Stimulated activated CD4-positive, alpha-beta T cell treated with anti-CD3 and anti-CD28 coated beads, Interleukin-4, amount 100 ng/mL, for 48 hours (primary cell): ENCODE results near the gene SPDYC.

Experiments used
- DNase-seq, 2 donors: peaks; one replicate each; pipeline ENCODE4 v3.0.0-alpha.2; 2020; ENCODE audit warnings: low read depth in 2 of 2

The SPDYC gene

GRCh38 chr11:65206901-65207300 is 36.9 kb downstream of the SPDYC start:
- DNase-seq: no peak

DNA sequence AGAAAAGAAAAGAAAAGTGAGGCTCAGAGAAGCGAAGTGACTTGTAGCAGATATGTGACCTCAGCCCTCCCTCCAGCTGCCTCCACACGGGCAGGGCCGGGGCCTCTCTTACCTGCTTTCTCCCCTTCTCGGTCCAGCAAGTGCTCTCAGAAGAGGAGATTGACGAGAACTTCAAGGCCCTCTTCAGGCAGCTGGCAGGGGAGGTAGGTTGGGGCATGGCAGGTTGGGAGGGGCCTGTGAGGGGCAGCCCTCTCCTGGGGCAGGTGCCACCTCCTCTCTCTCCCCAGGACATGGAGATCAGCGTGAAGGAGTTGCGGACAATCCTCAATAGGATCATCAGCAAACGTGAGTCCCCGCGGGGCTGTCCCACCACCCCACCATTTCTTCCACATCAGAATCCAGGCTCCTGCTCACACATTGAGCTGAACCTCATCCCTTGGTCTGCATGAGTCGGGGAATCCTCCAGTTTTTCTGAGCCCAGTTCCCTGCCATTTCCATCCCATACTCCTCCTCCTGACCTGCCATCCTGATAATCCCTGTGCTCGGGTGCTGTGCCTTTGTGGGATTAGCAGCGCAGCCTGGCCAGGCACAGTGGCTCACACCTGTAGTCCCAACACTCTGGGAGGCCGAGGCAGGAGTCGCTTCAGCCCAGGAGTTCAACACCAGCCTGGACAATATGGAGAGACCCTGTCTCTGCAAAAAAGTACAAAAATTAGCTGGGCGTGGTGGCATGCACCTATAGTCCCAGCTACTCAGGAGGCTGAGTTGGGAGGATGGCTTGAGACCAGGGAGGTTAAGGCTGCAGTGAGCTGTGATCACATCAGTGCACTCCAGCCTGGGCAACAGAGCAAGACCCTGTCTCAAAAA is 38.1 kb downstream of the SPDYC start:
- no peak for DNase-seq

DNA sequence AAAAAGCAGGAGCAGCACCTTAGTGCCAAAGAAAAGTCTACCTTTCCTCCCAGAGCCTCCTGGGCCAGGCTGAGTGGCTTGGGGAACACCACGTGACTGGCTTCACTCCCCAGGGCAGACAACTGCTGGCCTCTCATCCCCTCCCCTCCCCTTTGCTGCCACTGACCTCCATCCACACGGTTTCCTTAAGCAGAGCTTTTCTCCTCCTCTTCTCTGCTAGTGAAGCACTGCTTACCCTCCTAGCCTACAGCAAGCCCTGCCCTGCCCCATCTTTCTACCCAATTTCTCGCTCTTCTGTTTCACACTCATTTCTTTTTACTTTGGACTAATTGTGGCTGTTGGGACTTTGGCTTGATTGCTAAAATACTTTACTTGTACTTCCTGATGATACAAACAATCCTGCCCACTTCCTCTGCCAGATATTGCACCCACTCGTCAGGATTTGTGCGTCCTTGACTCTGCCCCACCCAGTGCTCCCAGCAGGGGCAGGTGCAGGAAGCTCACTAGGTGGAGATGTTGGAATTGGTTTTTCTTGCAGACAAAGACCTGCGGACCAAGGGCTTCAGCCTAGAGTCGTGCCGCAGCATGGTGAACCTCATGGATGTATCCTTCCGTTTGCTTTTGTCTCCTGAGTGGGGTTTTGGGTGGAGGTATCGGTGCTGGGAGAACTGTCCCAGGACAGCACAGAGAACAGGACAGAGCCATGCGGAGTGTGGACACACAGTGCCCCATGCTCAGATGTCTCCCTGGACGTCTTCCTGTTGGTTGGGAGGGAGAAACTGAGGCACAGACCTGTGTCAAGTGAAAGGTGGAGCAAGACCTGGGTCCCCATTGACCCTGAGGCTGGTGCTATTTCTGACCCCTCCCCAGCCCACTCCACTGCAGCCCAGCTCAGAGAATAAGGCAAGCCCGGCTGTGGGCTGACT is 39.0 kb downstream of the SPDYC start:
- no peak for DNase-seq

GRCh38 chr11:65209711-65210360 is 39.8 kb downstream of the SPDYC start:
- DNase-seq: no peak

- DNase-seq: no peak
Observed at GRCh38 chr11:65210361-65210731, 40.3 kb downstream of the SPDYC start.

- DNase-seq: no peak
Observed at GRCh38 chr11:65210748-65211147, 40.7 kb downstream of the SPDYC start.

DNA sequence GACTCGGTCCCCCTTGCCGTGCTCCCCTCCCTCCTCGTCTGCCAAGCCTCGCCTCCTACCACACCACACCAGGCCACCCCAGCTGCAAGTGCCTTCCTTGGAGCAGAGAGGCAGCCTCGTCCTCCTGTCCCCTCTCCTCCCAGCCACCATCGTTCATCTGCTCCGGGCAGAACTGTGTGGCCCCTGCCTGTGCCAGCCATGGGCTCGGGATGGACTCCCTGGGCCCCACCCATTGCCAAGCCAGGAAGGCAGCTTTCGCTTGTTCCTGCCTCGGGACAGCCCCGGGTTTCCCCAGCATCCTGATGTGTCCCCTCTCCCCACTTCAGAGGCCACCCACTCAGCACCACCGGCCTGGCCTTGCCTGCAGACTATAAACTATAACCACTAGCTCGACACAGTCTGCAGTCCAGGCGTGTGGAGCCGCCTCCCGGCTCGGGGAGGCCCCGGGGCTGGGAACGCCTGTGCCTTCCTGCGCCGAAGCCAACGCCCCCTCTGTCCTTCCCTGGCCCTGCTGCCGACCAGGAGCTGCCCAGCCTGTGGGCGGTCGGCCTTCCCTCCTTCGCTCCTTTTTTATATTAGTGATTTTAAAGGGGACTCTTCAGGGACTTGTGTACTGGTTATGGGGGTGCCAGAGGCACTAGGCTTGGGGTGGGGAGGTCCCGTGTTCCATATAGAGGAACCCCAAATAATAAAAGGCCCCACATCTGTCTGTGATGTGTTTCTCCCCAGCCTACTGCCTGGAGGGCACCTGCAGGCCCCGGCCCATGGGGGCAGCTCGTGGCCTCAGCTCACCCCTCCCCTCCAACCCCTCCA is 41.5 kb downstream of the SPDYC start:
- DNase-seq: no peak

- no peak for DNase-seq
Observed at GRCh38 chr11:65212226-65212801, 42.3 kb downstream of the SPDYC start.

GRCh38 chr11:65213322-65214211 is 43.5 kb downstream of the SPDYC start:
- DNase-seq: no peak

- no peak for DNase-seq
Observed at GRCh38 chr11:65214212-65214845, 44.3 kb downstream of the SPDYC start.

DNA sequence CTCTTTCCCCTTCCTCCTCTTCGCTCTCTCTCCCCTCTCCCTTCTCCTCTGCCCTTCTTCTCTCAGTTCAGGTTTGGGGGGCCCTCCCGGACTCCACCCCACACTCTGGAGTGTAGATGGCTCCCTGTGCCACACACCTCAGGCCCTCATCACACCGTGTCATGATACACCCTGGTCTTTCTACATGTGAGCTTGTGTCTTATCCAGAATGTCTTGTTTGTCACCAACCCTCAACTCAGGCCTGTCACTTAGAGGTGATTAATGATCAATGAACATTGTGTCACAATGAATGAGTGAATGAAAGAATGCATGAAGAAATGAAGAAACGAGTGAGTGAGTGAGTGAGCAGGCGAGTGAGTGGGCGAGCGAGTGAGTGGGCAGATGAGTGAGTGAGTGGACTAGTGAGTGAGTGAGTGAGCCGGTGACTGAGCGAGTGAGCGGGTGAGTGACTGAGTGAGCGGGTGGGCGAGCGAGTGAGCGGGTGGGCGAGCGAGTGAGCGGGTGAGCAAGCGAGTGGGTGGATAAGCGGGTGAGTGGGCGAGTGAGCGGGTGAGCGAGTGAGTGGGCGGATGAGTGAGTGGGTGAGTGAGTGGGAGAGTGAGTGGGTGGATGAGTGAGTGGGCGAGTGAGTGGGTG is 45.5 kb downstream of the SPDYC start:
- no peak for DNase-seq

GRCh38 chr11:65216830-65217229 is 46.8 kb downstream of the SPDYC start:
- no peak for DNase-seq

DNA sequence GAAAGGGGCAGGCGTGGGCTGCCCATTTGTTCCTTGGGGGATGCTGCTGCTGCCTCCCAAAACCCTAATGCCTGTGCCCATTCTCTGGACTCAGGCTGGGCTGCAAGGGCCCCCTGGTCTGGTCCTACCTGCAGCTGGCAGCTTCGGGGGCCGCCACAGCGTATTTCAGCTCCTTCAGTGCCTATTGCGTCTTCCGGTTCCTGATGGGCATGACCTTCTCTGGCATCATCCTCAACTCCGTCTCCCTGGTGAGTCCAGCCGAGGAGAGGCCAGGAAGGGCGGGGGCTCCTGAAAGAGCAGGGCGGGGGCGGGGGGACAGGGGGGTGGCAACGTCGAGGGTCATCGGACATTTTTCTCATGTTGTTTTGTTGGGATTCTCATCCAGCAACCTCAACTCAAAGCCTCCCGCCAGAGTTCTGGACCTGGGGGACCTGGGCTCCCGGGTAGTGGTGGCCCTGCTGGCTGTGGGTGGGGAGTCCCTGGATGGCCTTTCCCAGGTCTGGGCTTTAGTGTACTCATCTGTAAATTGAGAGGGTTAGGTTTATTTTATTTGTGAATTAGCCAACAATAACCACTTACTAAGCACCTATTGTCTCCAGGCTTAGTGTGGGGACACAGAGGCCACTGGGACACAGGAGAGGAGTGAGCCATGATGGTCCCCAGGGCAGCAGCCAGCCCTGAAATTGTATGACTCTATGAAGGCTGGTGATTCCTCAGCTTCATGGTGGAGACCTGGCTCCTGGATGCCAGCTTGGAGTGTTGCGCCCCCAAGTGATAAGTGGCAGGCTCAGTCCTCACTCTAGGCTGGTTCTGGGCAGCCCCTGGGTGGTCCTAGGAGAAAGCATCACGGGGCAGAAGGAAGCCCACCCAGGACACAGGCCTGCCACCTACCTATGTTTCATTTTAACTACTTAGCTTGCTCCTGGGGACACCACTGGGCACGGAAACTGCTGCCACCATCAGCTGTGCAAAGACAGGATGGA is 47.7 kb downstream of the SPDYC start:
- DNase-seq: no peak

DNA sequence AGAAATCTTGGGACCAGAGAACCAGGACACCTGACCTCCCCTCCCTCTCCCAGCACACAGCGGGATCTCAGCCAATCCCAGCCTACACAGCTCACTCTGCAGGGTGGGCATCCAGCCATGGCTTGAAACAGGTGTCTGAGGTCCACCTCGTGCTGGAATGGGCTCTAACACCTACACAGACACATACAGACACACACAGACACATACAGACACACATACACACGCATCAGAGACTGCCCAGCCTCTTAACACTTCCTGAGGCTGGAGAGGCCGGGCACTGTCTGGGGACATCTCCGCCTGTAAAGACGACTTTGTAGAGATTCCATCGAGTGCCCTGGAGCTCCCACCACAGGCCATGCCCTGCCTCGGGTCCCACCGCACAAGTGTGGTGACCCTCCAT is 48.4 kb downstream of the SPDYC start:
- DNase-seq: no peak

GRCh38 chr11:65219930-65220213 is 49.8 kb downstream of the SPDYC start:
- no peak for DNase-seq

- DNase-seq: no peak
Observed at GRCh38 chr11:65221026-65221425, 51.0 kb downstream of the SPDYC start.
